GM12874 (cell line): ENCODE measurements around the gene ZIM2.

ENCODE experiments used
- TF ChIP-seq, protein P1 (sequence below): IDR thresholded peaks from 2 replicates; pipeline ENCODE4 v1.5.1; 2011; ENCODE audit warnings: low read depth, mild to moderate bottlenecking, control low read depth, low read length, moderate library complexity; ENCODE audit not compliant: insufficient read depth

ZIM2 gene

DNA sequence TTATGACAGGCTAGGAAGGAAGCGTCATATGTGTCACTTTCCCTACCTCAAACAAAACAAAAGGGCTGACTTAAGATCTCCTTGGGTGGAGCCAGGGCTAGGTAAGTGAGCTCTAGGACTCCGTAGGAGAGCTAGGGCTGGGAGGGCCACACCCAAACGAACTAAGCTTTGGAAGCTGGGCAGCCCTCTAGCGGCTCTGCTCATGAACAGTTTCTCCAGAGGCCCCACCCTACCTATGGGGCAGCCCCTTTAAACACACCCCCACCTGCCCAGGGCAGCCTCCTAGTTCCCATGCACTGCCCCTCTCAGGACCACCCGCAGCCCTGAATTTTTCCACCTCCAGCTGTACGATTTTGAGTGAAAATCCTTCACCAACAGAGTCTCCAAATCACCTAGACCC is 3.5 kb downstream of the ZIM2 start:
- TF ChIP-seq, protein P1, sequence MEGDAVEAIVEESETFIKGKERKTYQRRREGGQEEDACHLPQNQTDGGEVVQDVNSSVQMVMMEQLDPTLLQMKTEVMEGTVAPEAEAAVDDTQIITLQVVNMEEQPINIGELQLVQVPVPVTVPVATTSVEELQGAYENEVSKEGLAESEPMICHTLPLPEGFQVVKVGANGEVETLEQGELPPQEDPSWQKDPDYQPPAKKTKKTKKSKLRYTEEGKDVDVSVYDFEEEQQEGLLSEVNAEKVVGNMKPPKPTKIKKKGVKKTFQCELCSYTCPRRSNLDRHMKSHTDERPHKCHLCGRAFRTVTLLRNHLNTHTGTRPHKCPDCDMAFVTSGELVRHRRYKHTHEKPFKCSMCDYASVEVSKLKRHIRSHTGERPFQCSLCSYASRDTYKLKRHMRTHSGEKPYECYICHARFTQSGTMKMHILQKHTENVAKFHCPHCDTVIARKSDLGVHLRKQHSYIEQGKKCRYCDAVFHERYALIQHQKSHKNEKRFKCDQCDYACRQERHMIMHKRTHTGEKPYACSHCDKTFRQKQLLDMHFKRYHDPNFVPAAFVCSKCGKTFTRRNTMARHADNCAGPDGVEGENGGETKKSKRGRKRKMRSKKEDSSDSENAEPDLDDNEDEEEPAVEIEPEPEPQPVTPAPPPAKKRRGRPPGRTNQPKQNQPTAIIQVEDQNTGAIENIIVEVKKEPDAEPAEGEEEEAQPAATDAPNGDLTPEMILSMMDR = no peak

DNA sequence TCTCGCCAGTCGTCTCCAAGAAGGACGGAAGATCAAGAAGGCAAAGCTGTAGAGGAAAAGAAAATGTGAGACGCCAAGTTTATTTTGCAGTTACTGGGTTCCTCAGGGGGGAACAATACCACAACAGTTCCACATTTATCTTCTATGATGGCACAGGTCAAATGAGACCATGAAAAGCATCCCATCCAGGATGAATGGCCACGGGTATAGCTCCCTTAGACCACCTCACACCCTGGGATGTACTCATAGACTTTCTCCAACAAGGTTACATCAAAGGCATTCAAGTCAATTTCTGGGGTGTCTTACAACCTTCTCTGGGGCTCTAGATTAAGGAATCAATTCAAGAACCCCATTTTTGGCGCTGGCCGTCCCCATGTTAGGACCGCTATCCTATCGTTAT is 4.5 kb downstream of the ZIM2 start:
- TF ChIP-seq, protein P1 = no peak

DNA sequence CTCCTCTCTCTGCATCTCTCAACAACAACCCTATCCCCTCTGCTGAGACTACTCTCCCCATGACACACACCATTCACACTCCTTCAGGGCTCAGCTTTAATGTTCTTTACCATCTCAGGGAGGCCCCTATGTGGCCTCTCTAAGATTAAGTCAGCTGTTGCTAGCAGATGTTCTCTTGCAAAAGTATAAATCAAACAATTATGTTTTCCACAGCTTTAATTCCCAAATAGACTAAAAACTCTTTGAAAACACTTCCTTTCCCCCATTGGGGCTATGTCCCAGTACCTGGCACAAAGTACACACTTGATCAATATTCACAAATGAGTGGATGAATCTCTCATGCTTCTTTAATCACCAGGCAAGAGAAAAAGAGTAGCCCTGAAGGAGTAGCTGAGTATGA is 5.1 kb downstream of the ZIM2 start:
- TF ChIP-seq, protein P1 = no peak

DNA sequence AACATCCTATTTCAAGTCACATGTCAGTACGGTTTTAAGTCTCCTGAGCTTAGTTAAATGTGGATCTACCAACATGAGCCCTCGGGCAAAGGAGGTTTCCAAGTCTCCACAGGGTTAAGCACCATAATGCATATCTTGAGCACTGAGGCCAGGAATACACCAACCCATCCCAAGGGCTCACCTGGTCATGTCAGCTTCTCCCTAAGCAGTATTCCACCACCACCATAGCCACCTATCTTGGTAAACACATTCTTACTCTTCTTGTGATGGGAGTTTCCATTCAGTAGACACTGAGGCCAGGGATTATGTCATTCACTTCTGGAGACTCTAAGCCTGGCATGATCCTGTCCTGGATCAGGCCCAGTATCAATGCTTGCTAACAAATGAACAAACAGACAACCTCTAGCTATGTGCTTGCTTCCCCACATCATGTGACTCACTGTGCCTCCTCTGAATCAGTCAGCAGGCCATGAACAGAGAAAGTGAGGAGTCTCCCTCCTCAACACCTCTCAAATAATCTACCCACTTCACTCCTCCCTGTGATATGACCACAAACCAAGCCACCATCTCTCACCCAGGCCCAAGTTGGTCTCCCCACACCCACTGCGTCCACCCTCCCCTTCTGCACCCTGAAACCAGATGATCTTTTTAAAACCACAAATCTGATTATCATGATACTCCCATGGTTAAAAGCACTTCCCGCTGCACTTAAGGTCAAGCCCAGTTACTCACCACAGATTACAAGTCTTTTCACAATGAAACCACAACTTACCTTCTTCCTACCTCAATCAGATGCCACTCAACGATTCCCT is 5.8 kb downstream of the ZIM2 start:
- TF ChIP-seq, protein P1 = no peak

DNA sequence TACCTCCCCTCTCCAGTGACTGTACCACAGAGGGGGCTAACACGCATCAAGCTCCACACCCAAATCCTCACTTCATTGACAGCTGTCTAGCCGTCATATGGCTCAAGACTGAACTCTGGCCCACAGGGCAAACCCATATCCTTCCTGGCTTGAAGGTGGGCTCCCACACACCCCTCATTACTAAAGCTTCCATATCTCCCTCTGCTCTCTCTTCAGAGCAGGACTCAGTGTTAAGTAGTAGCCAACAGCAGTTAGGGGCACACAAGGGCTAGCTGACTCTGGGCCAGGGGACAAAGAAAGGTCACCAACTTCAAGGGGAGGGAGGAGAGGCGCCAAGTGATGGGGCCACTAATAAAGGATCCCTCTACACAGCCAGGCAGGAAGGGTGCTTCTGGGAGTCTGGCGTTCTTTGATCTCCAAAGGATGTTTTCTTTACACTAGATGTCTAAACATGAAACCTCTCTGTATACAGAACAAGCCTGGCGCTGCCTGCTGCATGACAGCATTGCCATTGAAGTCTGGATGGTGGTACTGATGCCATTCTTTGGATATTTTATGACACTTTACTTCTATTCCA is 8.1 kb downstream of the ZIM2 start:
- TF ChIP-seq, protein P1 = no peak

DNA sequence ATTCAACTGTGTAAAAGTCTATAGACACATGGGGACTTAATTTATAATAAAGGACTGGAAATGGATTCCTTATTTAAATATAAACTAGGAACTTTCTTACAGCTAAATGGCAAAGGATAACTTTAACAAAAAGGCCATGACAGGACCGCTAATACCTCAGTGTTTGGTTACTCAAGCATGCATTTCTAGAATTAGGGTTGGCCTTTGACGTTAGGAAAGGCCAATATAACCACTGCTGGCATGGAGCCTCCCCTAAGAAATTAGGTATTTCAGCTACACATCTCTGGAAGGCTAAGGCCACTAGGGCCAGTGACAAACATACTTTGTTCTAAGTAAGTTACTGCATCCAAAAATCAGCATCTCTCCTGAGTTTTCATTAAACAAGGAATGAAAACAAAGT is 9.3 kb downstream of the ZIM2 start:
- TF ChIP-seq, protein P1 = no peak

DNA sequence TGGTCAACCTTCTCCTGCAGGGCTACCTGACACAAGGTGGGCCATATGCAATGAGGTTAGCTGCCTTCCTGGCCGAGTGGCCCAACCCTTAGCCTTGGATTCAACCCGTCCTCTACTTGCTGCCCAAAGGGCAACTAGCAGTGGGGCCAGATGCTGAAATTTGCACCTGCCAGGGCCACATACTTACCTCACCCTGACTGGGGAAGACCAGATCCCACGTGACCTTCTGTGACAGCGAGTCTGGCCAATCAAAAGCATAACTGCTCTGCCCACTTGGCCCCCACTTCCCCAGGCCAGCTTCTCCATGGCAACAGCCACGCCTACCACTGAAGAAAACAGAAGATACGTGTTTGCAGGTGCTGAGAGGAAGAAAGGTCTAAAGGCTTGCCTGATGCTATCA is 10.9 kb downstream of the ZIM2 start:
- TF ChIP-seq, protein P1 = no peak
